Measurements from ENCODE around the gene KLF3. TPM values are rescaled to one million over a fixed set of nuclear protein-coding genes. Genes with fewer than 3 reads are reported as not detected.

Gene KLF3
- total RNA-seq, 1 experiment from 2014 or later = 37.5 TPM

- no peak overlapping the region for H3K4me2 ChIP-seq
- BruUV-seq (replicated peaks) = no TSS peak
- intact Hi-C loops (cut with micrococcal nuclease; ENCODE audit: unreplicated experiment) = no loop called here
- no peak overlapping the region for H3K4me3 ChIP-seq
- no peaks in the 10 kb centered on the region for H3K9me3 ChIP-seq (ENCODE audit: insufficient read depth, low read depth)
- H3K4me1 ChIP-seq (replicated peaks; ENCODE audit: insufficient read depth) = peaks cover 6% of the 10 kb centered on the region
- ChIA-PET POLR2A (ENCODE audit: unreplicated experiment) (no interaction called here), CTCF (no interaction called here)
- H3K36me3 ChIP-seq (ENCODE audit: low read depth) = peaks cover 92% of the 10 kb centered on the region
- DNase-seq = no peak
- H4K20me1 ChIP-seq (ENCODE audit: insufficient read depth) = peaks cover 11% of the 10 kb centered on the region; the same call in 1 of the 2 replicates
- H2AFZ ChIP-seq = no peak overlapping the region
- no peak for TF ChIP-seq CTCF (conservative IDR thresholded peaks at IDR 0.05)
- TF ChIP-seq EZH2 (IDR thresholded peaks at IDR 0.05; ENCODE audit: low read depth) = no peak
- peaks cover 35% of the 10 kb centered on the region for H3F3A ChIP-seq (ENCODE audit: insufficient read depth, low read depth)
- no peaks in the 10 kb centered on the region for H3K9me2 ChIP-seq (ENCODE audit: insufficient read depth)
- H3K27ac ChIP-seq = no peak overlapping the region
- H3K27me3 ChIP-seq (ENCODE audit: insufficient read depth, low read depth) = no peaks in the 10 kb centered on the region
- H3K79me2 ChIP-seq (ENCODE audit: low read depth) = peaks cover 58% of the 10 kb centered on the region
Measured at GRCh38 chr4:38692421-38692820, 28.4 kb downstream of the KLF3 start.

GRCh38 chr4:38693569-38693968, 29.6 kb downstream of the KLF3 start:
- Histone ChIP-seq H3K36me3 (ENCODE audit: low read depth) (peaks cover 94% of the 10 kb centered on the region), H4K20me1 (ENCODE audit: insufficient read depth) (peaks cover 6% of the 10 kb centered on the region; the same call in 1 of the 2 replicates), H3K27me3 (ENCODE audit: insufficient read depth, low read depth) (no peaks in the 10 kb centered on the region), H3K4me3 (no peak overlapping the region), H3K79me2 (ENCODE audit: low read depth) (peaks cover 48% of the 10 kb centered on the region), H3K9me3 (ENCODE audit: insufficient read depth, low read depth) (no peaks in the 10 kb centered on the region), H3K27ac (0 out of 2 replicates have a peak overlapping the region, but pooled peaks have one; percentile 6), H3K4me2 (no peak overlapping the region), H2AFZ (no peak overlapping the region), H3F3A (ENCODE audit: insufficient read depth, low read depth) (peaks cover 42% of the 10 kb centered on the region), H3K9me2 (ENCODE audit: insufficient read depth) (no peaks in the 10 kb centered on the region), H3K4me1 (replicated peaks; ENCODE audit: insufficient read depth) (no peaks in the 10 kb centered on the region)
- no peak for DNase-seq
- POLR2A ChIA-PET (ENCODE audit: unreplicated experiment) = no interaction called here
- BruUV-seq (replicated peaks) = no TSS peak
- TF ChIP-seq CTCF (conservative IDR thresholded peaks at IDR 0.05) (no peak), EZH2 (IDR thresholded peaks at IDR 0.05; ENCODE audit: low read depth) (no peak)
- intact Hi-C loops (cut with micrococcal nuclease; ENCODE audit: unreplicated experiment) = no loop called here
- CTCF ChIA-PET = no interaction called here

GRCh38 chr4:38694330-38694729, 30.3 kb downstream of the KLF3 start:
- Histone ChIP-seq H3K27ac (0 out of 2 replicates have a peak overlapping the region, but pooled peaks have one; percentile 6), H4K20me1 (ENCODE audit: insufficient read depth) (peaks cover 6% of the 10 kb centered on the region; the same call in 1 of the 2 replicates), H3K4me2 (no peak overlapping the region), H3K9me2 (ENCODE audit: insufficient read depth) (no peaks in the 10 kb centered on the region), H3K4me1 (replicated peaks; ENCODE audit: insufficient read depth) (no peaks in the 10 kb centered on the region), H3F3A (ENCODE audit: insufficient read depth, low read depth) (peaks cover 49% of the 10 kb centered on the region), H3K79me2 (ENCODE audit: low read depth) (peaks cover 40% of the 10 kb centered on the region), H3K27me3 (ENCODE audit: insufficient read depth, low read depth) (no peaks in the 10 kb centered on the region), H3K4me3 (no peak overlapping the region), H2AFZ (no peak overlapping the region), H3K9me3 (ENCODE audit: insufficient read depth, low read depth) (no peaks in the 10 kb centered on the region), H3K36me3 (ENCODE audit: low read depth) (peaks cover 92% of the 10 kb centered on the region)
- DNase-seq = no peak
- POLR2A ChIA-PET (ENCODE audit: unreplicated experiment) = no interaction called here
- no TSS peak for BruUV-seq (replicated peaks)
- CTCF ChIA-PET = no interaction called here
- intact Hi-C loops (cut with micrococcal nuclease; ENCODE audit: unreplicated experiment) = no loop called here
- TF ChIP-seq CTCF (conservative IDR thresholded peaks at IDR 0.05) = no peak
- no peak for TF ChIP-seq EZH2 (IDR thresholded peaks at IDR 0.05; ENCODE audit: low read depth)

Measured in PC-9 (cell line).